Measurements from ENCODE around the gene ACTMAP.

Gene ACTMAP

DNA sequence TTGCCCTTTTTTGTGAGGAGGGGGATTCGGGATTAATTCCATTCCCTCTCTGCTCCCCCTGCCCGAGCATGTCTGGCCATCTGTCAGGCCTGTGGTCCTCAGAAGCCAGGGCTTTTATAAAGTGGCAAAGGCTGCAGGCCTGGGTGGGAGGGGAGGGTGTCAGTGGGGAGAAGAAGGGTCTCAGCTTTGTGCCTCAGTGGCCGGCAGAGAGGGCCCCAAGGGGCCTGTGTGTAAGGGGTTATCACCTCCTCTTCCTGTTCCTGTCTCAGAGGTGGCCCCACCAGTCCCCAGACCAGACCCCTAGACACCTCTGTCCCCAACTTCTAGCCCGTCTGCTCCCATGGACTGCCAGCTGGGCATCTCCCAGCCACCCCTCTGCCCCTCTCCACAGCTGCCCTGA is 56.4 kb downstream of the ACTMAP start:
- DNase-seq (ENCODE audit: low read depth): no peak

DNA sequence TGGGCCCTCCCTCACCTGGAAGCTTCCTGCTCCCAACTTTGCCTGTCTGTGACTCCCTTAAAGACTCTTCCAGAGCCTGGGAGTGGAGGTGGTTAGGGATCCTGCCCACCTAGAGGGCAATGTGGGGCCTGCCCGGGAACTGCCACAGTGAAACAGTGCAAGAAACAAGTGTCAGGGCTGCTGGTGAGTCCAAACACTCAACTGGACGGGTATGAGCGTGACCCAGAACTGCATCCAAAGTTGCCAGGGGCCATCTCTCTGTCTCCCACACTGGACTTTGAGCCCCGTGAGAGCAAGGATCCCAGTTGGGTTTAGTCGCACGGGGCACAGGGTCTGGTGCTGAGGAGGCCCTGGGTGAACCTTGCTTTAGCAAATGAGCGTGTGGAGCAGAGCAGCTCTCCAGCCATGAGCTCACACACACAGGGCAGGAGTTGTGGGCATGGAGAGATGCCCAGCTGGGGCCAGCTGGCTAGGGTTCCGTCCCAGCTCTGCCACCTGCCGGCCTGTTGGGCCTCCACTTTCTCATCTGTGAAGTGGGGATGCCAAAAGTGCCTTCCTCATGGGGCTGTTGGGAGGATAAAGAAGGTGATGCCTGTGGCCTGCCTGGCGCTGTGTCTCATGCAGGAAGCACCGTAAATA is 57.0 kb downstream of the ACTMAP start:
- DNase-seq (ENCODE audit: low read depth): no peak

DNA sequence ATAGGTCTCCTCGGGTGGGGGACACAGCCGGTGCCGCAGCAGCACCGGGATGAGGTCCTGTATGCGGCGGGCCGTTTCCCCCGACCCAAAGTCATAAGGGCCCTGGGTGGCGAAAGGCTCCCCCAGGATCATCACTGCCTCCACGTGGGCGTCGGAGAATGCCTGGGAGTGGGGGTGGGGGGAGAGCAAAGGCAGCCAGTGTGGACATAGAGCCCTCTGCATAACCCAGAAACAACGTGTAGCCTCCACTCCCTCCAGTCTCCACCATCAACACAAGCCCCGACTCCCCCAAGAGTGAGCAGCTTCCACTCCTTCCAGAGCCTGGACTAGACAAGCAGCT is 58.1 kb downstream of the ACTMAP start:
- no peak for DNase-seq (ENCODE audit: low read depth)

DNA sequence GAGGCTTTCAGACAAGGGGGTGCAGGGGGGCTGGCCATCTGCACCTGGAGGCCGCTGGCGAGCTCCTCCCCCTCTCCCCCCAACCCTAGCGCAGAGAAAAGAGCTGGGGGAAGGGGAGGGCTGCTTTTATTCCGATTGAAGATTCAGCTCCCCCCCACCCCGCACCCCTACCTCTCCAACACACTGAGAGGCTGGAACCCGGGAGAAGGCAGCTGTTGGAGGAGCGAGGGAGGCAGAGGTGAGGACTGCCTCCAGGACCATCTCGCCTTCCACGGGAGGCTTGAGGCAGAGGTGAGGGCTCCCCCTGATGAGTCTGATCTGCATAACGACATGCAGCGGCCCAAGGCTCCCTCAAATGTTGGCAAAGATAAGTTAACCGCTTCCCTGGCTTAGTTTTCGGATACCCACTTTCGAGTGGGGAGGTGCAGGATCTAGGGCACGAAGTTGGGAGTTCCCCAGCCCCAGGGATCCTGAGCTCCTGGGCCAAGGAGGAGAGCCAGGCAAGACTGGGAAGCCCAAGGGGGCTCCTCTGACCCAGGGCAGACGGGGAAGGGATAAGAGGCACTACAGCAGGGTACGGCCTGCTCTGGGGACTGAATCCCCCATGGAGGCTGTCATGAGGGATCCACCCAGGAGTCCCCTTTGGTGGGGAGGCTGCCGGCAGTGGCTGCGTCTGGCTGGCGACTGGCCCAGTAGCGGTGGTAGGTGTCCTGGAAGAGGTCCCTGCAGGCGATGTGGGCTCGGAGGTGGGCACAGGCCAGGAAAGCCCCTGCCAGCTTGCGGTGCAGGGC is 58.7 kb downstream of the ACTMAP start:
- no peak for DNase-seq (ENCODE audit: low read depth)

Measured in stimulated activated CD8-positive, alpha-beta memory T cell treated with anti-CD3 and anti-CD28 coated beads, Interleukin-4, amount 100 ng/mL, for 24 hours (primary cell).